Measurements from ENCODE around the gene SAMD3.
"Not testable (repeated sequence)": the region's sequence is repeated elsewhere in the genome, so short reads cannot be mapped to it uniquely, and the experiment has no call there.

Gene SAMD3

DNA sequence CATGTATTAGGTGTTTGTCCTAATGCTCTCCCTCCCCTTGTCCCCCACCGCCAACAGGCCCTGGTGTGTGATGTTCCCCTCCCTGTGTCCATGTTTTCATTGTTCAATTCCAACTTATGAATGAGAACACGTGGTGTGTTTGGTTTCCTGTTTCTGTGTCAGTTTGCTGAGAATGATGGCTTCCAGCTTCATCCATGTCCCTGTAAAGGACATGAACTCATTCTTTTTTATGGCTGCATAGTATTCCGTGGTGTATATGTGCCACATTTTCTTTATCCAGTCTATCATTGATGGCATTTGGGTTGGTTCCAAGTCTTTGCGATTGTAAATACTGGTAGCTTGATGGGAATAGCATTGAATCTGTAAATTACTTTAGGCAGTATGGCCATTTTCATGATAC lies 52.6 kb downstream of the SAMD3 start:
- not testable (repeated sequence) for DNase-seq

DNA sequence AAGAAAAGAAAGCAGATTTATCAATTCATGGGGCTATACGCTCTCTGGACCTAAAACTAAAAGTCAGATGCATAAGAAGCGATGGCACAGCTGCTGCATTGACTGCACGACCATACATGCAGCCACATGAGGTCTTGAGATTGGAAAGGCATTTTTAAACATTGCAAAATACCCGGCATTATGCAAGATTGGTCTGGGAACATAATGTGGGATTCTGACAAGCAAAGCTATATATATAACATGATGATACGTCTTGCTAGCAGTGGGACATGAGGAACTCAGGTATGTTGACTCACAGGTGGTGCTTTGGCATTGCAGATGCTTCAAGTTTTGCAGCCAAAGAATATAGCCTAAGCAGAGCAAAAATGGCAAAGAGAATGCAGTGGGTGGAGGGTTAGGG lies 55.1 kb downstream of the SAMD3 start:
- DNase-seq = no peak

DNA sequence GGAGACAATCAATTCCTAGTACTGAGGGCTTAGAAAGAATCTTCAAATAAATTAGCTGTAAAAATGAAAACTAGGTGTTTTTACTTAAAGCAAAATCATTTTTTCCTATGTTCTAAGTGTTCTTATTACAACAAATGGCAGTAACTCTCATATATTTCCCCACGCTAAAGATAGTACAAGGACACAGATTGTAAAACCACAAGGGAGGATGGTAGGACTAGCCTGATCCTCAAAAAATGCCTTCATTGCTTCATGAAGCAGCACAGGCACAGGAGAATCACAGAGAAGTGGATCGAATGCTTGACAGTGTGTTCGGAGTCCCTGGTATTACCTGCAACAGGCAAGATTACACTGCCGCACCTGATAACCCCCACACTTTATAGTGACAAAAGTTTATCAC lies 58.5 kb downstream of the SAMD3 start:
- DNase-seq = no peak

DNA sequence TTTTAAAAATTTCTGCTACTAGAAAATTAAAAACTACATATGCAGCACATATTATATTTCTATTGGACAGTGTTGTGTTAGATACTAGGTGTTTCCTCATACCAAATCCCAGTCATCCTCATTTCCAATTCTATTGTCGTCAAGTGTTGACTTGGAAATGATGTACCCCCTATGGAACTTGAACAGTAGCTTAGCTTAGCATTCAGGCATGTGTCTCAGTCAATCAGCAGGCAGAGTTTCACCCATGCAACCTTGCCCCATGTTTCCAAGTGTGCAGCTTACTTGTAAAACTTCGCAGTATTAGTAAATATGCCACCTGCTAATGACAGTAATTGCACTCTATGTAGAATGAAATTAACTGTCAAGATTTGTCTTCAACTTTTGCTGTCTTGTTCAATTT lies 59.5 kb downstream of the SAMD3 start:
- no peak for DNase-seq

DNA sequence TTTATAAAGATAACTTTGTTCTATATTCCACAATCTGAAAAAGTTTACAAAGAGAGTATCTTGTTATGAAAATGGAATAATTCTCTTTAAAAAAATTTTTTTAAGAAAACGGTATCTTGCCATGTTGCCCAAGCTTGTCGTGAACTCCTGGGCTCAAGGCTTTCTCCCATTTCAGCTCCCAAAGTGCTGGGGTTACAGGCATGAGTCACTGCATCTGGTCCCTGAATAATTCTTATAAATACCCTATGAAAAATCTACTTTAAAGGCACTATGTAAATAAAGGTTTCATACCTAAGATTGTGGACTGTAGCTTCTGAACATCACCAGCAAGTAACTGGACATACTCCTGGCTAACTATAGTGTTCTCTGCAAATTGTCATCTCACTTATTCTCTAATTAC lies 60.3 kb downstream of the SAMD3 start:
- no peak for DNase-seq

DNA sequence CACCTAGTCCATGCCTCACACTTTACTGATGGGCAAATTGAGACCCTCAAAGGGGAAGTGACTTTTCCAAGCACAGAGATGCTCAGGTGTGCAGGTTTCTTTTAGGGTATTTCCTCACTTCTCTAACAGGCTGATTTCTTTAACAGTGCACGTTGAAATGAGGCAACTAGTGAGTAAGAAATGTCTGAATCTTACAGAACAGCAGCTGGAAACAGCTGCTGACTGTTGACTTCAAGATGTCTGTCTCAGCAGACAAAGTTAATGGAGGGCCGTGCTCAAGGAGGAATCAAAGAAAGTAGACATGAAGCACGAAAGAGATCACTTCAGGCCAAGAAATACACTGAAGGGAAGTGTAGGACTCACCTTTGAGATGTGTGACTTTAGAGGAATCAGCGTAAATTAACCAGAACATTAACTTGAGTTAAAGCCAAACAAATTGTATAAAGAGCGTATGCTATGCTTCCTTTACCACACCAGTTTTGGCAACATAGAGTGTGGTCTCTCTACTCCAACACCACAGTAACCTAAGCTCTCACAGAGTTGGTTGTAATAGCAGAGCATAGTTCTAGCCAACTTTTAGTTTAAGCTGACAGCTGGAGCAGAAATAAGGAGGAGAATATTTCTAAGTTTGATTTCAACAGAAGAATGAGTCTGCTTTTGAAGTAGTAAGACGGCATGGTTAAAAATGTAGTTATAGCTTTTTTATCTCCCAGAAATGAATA lies 60.9 kb downstream of the SAMD3 start:
- no peak for DNase-seq

DNA sequence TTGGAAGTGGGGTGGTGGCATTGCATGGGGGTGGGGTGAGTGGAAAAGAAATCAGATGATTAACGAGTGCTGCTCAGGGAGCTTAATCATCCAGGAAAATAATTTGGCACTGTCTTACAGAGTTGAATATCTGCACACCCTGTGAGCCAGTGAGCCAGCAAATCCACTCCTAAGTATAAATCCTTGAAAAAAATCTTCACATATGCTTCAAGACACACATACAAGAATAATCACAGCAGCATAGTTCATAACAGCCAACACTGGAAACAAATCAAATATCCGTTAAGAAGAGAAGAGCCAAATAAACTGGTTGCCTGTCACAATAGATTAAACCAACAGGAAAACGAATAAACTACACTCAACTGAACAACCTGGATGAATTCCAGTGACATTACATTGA lies 62.8 kb downstream of the SAMD3 start:
- DNase-seq = no peak

DNA sequence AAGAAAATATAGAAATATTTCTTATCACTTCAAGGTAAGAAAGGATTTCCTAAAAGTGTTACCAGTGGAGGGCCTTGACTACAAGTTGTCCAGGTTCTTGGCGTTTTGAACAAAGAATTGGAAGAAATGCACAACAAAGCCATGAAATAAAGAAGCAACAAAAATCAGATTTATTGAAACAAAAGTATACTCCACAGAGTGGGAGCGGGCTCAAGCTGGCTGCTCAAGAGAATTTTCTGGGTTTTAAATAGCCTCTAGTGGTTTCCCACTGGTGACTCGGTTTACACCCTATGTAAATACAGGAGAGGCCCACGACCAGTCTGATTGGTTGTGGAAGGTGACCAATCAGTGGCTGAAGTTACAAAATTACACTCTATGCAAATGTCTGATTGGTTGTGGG lies 64.2 kb downstream of the SAMD3 start:
- DNase-seq = no peak

DNA sequence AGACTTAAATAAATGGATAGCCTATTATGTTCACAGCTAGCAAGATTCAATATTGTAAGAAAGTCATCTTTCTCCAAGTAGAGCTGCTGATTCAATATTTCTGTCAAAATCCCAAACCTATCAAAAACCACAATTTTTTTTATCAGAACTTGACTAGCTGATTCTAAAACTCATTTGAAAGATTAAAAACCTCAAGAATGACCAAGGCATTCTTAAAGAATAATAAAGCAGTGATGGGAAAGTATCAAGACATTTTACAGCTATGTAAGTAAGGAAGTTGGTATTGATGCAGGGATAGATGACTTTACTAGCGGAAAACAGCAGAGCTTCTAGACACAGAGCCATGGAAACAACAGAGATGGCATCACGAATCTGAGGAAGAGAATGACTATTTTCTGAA lies 64.7 kb downstream of the SAMD3 start:
- no peak for DNase-seq

DNA sequence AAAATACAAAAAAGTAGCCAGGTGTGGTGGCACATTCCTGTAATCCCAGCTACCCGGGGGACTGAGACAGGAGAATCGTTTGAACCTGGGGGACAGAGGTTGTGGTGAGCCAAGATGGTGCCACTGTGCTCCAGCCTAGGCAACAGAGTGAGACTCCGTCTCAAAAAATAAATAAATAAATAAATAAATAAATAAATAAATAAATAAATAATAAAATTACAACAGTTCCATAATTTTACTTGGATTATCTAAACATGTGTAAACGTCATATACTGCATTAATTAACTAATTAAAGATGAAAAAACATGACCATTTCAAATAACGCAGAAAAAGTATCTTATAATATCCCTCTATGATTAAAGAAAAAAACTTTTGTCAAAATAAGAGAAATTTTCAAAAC lies 65.8 kb downstream of the SAMD3 start:
- no peak for DNase-seq

DNA sequence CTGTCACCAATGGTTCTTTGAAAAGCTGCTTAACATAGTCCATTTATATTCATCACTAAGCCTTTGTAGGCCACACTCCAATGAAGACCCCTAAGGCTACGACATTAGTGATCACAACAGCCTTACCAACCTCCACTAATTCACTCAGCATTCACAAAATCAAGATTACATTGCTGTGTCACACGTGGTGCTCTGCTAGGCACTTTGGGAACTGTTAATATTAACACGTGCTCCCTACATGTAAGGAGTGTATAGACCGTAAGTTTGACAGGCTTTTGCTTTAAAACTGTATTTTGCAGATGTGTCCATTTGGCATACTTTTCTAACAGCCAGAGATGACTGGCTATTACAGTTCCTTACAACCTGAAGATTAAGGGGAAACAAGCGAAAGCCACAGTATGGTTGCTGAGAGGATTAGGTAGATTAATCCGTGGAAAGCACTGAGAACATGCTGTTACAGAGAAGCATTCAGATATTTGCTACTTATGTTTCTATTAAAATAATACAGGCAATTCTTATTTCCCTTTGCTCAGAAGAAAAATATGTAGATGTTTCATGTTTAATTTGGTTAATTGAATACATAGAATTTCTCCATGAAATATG lies 69.7 kb downstream of the SAMD3 start:
- DNase-seq = no peak

DNA sequence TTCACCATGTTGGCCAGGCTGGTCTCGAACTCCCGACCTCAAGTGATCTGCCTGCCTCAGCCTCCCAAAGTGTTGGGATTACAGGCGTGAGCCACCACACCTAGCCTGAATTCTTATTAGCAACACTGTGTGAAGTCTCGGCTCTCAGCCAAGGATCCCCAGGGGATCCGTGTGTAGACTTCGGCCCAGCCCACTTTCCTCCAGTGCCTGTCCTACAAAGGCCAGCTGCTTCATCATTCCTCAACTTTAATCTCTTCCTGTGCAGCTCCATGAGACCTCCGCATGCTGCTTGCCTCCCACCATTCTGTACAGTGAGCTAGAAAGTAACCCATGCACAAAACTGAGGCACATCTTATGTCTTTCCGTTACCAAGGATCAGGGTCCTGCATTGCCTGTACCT lies 71.8 kb downstream of the SAMD3 start:
- no peak for DNase-seq

DNA sequence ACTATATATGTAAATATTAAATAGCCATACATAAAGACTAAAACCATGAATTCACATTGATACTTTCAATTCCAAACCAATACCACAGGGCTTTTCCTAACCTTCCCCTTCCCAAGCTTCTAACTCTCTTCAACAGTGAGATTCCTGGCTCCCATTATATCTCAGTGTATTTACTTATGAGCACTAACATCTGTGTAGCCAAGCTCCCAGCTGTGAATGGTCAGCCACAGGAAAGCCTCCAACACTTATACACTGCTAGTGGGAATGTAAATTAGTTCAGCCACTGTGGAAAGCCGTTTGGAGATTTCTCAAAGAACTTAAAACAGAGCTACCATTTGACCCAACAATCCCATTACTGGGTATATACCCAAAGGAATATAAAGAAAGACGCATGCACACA lies 73.7 kb downstream of the SAMD3 start:
- not testable (repeated sequence) for DNase-seq

DNA sequence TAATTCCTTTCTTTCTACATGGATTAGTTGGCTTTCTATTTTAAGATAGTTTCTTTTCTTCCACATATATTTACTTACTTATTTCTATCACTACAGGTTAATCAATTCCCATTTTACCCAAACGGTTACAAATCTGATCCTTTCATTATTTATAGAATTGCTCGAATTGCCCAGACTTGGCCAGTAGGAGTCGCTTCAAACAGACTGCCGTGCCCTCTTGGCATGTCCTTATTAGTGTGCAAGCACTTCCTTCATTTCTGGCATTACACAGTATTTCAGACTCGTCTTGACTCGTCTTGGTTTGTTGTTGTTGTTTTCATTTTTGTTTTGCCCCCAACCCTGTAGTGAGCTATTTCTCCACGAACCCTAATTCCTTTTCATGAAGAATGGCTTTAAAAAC lies 74.6 kb downstream of the SAMD3 start:
- DNase-seq = no peak

DNA sequence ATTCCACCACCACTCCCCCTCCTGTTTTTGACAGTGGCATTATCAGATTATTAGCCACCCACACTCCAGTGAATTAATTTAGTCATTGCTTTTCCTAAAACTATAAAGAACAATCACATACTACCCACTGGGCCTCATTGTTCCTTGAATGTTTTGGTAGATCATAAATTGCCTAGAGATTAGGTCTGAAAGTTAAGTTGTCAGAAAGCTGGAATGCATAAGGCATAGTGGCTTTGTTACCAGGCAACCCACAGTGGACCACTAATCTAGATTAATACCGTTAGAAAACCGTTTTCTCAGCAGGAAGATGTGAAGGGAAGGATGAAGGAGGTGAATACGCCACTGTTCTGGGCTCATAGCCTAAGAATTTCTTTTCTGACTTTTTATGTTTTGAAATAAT lies 75.6 kb downstream of the SAMD3 start:
- DNase-seq = no peak

DNA sequence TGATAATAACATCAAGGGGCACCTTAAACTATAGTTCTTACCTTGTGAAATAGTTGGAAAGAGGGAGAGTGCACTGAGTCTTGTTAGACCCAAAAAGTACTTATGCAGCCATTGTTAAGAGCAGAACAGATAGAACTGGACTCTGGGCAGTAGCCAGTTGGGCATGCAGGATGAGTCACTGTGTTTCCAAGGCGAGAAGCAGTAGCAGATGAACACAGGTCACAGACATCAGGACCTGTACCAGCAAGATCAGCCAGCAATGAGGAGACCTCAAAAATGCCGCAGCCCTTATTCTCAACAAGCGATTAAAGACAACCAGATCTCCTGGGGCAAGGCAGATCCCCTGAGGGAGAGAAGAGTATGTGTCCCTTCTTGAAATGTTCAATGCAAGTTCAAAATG lies 79.0 kb downstream of the SAMD3 start:
- DNase-seq = no peak

DNA sequence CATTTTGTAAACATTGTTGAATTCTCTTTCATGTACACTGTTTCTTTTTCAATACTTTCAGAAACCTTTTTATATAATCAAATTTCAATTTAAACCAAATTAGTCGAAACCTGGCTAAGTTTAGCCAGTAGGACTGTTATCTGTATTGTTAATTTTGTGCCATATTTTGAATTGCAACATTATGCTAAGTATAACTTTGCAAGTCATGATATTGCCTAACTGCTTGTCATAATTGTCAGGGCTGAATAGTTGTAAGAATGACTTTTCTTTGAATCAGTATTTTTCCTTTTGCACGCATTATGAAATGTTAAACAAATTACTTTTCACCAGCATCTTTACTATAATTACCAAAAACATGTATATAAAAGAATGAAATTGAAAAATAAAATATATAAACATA lies 82.7 kb downstream of the SAMD3 start:
- DNase-seq = no peak

DNA sequence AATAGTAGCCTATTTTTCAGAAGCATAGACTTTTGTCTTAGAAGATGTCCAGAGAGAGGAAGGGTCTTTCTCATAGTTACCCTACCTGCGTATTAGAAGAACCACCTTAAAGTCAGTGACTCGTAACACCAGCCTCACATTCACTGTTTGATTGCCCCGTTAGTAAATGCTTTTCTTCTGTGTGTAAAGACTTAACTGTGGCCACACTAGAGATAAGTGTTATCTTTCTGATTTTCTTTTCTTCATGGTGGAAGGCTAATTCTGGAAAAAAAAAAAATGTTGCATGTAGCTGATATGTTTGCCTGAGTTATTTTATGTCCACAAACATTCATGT lies 83.9 kb downstream of the SAMD3 start:
- DNase-seq = no peak

DNA sequence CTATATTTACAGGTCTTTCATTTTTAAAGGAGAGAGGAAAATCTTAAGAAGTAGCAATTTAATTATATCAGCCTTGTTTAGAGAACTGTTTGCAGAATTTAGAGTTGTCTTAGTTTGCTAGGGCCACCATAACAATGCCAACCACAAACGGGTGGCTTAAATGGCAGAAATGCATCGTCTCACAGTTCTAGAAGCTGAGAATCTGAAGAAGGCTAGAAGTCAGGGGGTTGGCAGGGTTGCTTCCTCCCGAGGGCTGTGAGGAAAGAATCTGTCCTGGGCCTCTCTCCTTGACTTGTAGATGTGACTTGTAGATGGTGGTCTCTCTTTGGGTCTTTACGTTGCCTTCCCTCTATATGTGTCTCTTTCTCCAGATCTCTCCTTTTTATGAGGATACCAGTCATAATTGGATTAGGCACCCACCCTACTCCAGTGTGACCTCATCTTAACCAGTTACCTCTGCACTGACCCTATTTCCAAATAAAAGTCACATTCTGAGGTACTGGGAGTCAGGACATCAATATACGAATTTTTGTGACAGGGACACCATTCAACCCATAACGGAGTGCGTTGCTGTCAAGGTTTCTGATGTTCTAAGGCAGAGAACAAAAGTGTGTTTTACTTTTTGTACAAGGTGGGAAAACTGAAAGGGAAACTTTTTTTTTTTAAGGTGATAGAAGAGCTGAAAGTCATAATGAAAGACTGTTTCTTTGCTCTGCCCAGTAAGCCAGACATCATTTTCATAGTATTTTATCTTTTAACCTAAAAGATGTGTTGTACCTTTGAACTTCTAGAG lies 84.4 kb downstream of the SAMD3 start:
- DNase-seq = no peak

DNA sequence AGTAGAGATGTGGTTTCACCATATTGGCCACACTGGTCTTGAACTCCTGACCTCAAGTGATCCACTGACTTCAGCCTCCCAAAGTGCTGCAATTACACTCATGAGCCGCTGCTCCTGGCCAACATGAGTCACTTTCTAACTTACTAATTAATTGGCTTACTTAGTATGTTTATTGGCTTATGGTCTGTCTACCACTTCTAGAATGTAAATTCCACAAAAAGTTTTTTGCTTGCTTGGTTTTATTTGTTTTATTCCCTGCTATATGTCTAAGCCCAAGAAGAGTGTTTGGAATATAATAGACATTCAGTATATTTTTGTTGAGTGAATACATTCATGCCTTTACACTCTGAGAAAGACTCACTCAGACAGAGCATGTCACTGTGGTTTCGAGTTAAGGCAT lies 86.0 kb downstream of the SAMD3 start:
- no peak for DNase-seq

DNA sequence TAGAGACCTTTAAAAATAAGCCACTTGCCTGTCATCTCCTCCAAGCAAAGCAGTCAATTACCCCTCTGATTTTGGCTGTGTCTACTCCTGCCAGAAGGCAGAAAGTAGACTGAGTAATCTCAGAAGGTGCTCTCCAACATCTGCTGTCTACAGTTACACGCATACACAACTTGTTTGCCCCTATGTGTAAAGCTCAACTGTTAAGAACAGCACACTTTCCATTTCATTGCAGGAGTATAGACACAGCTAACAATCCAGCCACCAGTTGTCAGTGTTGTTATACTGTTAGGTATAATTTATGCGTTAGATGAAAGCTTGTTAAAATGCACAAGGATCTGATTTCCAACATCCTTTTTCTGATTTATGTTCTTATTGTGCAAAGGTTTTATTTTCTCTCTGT lies 88.2 kb downstream of the SAMD3 start:
- DNase-seq = no peak

DNA sequence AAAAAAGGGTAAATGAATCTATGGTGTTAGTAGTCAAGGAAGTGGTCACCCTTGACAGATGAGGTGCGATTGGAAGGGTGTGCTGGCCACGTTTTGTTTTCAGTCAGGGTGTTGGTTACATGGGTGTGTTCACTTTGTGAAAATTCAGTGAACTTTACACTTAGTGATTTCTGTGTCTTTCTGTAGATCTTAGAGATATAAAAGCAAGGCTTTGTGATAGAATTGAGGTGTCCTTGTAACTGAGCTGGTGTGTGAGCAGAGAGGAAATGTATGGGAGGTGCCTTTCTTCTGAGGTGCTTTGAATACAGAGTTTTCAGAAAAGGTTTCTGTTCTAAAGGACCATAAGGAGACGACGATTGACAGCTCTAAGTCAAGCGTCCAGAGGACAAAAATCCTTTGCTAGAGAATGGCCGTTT lies 90.5 kb downstream of the SAMD3 start:
- peak; percentile 29 to 33 for DNase-seq

DNA sequence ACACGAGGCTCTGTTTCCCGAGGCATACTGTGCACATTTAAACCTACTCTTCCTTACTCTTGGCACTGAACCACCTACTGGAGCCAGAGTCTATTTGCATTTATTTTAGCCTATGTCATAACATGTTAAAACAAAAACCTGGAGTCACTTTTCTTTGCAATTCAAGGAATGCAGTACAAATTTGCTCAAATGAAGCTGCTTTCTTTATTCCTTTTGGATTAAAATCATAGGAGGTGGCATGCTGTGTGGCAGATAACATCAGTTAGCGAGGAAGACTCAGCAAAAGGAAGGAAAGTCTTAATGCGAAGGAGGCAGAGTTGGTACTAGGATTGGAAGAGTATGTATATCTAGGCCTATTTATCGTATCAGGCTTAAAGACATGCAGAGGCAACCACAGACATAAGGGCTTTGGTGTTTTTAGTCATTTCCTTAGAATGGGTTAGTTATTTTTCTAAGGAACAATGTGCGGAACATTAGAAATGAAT lies 92.9 kb downstream of the SAMD3 start:
- DNase-seq = no peak

DNA sequence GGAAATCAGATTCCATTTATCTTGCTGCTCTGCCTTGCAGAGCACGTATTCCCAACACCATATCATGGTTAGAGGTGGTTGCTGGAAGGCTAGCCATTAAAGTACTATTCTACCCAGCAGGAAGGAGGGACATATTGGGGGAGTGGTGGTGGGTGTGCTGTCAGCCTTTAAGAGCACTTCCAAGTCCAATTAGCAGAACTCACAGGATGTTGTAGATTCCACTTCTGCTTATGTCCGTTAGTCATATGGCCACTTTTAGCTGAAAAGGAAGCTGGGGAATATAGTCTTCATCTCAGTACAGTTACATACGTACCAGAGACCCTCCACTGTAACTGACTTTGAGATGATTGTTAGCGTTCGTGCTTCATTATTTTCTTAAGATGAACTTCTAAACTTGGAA lies 94.4 kb downstream of the SAMD3 start:
- DNase-seq = no peak
